ENCODE measurements around the gene GABPB2.
"Not testable (repeated sequence)": the region's sequence is repeated elsewhere in the genome, so short reads cannot be mapped to it uniquely, and the experiment has no call there.

The GABPB2 gene

GRCh38 chr1:151060007-151060656 is 10.4 kb upstream of the GABPB2 start, which contains the start of gene MLLT11:
TSS of gene MLLT11 (plus strand) at chr1:151060397. CDS start at chr1:151067225, 6,828 bp downstream.
- no peak for DNase-seq (ENCODE audit: low spot score)

- no peak for DNase-seq (ENCODE audit: low spot score)
These were observed 9.7 kb upstream of the GABPB2 start for GRCh38 chr1:151060657-151061421.

GRCh38 chr1:151061704-151062103 is 8.9 kb upstream of the GABPB2 start:
- no peak for DNase-seq (ENCODE audit: low spot score)

GRCh38 chr1:151062741-151063371 is 7.7 kb upstream of the GABPB2 start:
- peak; percentile 73 for DNase-seq (ENCODE audit: low spot score)

- DNase-seq (ENCODE audit: low spot score), result no peak
These were observed 5.4 kb upstream of the GABPB2 start for GRCh38 chr1:151065089-151065645.

GRCh38 chr1:151067185-151067584 is 3.4 kb upstream of the GABPB2 start:
- DNase-seq (ENCODE audit: low spot score), result no peak

- DNase-seq (ENCODE audit: low spot score), result no peak
These were observed 1.5 kb upstream of the GABPB2 start for GRCh38 chr1:151069103-151069486.

GRCh38 chr1:151072224-151072623 is 1.7 kb downstream of the GABPB2 start:
- no peak for DNase-seq (ENCODE audit: low spot score)

GRCh38 chr1:151085953-151086559 is 15.5 kb downstream of the GABPB2 start:
- no peak for DNase-seq (ENCODE audit: low spot score)

- DNase-seq (ENCODE audit: low spot score), result not testable (repeated sequence)
These were observed 26.9 kb downstream of the GABPB2 start for GRCh38 chr1:151097426-151097825.

GRCh38 chr1:151098126-151098525 is 27.6 kb downstream of the GABPB2 start:
- no peak for DNase-seq (ENCODE audit: low spot score)

- no peak for DNase-seq (ENCODE audit: low spot score)
These were observed 34.1 kb downstream of the GABPB2 start for GRCh38 chr1:151104630-151105029.

GRCh38 chr1:151106894-151107293 is 36.3 kb downstream of the GABPB2 start:
- no peak for DNase-seq (ENCODE audit: low spot score)

- no peak for DNase-seq (ENCODE audit: low spot score)
These were observed 37.8 kb downstream of the GABPB2 start for GRCh38 chr1:151108331-151108730.

- DNase-seq (ENCODE audit: low spot score), result no peak
These were observed 43.3 kb downstream of the GABPB2 start for GRCh38 chr1:151113877-151114276.

- no peak for DNase-seq (ENCODE audit: low spot score)
These were observed 54.3 kb downstream of the GABPB2 start for GRCh38 chr1:151124763-151125403.

GRCh38 chr1:151128800-151129199 is 58.2 kb downstream of the GABPB2 start:
- DNase-seq (ENCODE audit: low spot score), result no peak

- DNase-seq (ENCODE audit: low spot score), result no peak
These were observed 60.5 kb downstream of the GABPB2 start for GRCh38 chr1:151130987-151131586.

- DNase-seq (ENCODE audit: low spot score), result no peak
These were observed 61.3 kb downstream of the GABPB2 start for GRCh38 chr1:151131701-151132334.

GRCh38 chr1:151132335-151133017 is 61.9 kb downstream of the GABPB2 start:
- no peak for DNase-seq (ENCODE audit: low spot score)
